Measurements from ENCODE around the gene REXO2. TPM values are rescaled to one million over a fixed set of nuclear protein-coding genes. Genes with fewer than 3 reads are reported as not detected.

REXO2 gene
- total RNA-seq, 1 donor from 2014 or later, result 82.0 TPM

GRCh38 chr11:114416441-114416961, 22.8 kb upstream of the REXO2 start:
- peaks cover 3% of the 10 kb centered on the region for H3K36me3 Mint-ChIP-seq
- Histone ChIP-seq H4K20me1 (ENCODE audit: low read depth) (no peaks in the 10 kb centered on the region), H3K27me3 (no peaks in the 10 kb centered on the region), H3K4me3 (no peak overlapping the region), H2AFZ (replicated peaks) (no peak overlapping the region), H3K36me3 (peaks cover 3% of the 10 kb centered on the region), H3K79me2 (ENCODE audit: low read depth) (no peaks in the 10 kb centered on the region), H3K4me1 (peaks cover 5% of the 10 kb centered on the region), H3K9me3 (ENCODE audit: low read depth) (no peaks in the 10 kb centered on the region), H3K4me2 (no peak overlapping the region), H3F3A (ENCODE audit: low read depth) (no peaks in the 10 kb centered on the region), H3K27ac (no peak overlapping the region), H3K9ac (no peak overlapping the region)
- H3K27me3 Mint-ChIP-seq (ENCODE audit: insufficient read depth, low read depth), result no peaks in the 10 kb centered on the region
- H3K4me3 Mint-ChIP-seq, result no peak overlapping the region
- TF ChIP-seq EZH2phosphoT487 (IDR thresholded peaks at IDR 0.05), result no peak
- TF ChIP-seq EZH2 (IDR thresholded peaks at IDR 0.05), result no peak
- no peak overlapping the region for H3K27ac Mint-ChIP-seq
- peaks cover 4% of the 10 kb centered on the region for H3K4me1 Mint-ChIP-seq
- DNase-seq (ENCODE audit: low spot score), result no peak
- H3K9me3 Mint-ChIP-seq, result no peaks in the 10 kb centered on the region

- Histone ChIP-seq H3K79me2 (ENCODE audit: low read depth) (no peaks in the 10 kb centered on the region), H3F3A (ENCODE audit: low read depth) (no peaks in the 10 kb centered on the region), H3K27me3 (no peaks in the 10 kb centered on the region), H3K4me2 (no peak overlapping the region), H3K4me1 (no peaks in the 10 kb centered on the region), H2AFZ (replicated peaks) (no peak overlapping the region), H3K9ac (no peak overlapping the region), H3K4me3 (no peak overlapping the region), H3K36me3 (no peaks in the 10 kb centered on the region), H4K20me1 (ENCODE audit: low read depth) (no peaks in the 10 kb centered on the region), H3K9me3 (ENCODE audit: low read depth) (no peaks in the 10 kb centered on the region), H3K27ac (no peak overlapping the region)
- Mint-ChIP-seq H3K4me3 (no peak overlapping the region), H3K36me3 (no peaks in the 10 kb centered on the region), H3K4me1 (no peaks in the 10 kb centered on the region), H3K27ac (no peak overlapping the region), H3K27me3 (ENCODE audit: insufficient read depth, low read depth) (no peaks in the 10 kb centered on the region), H3K9me3 (peaks cover 3% of the 10 kb centered on the region)
- TF ChIP-seq EZH2phosphoT487 (IDR thresholded peaks at IDR 0.05) (no peak), CTCF (IDR thresholded peaks at IDR 0.05) (no peak), EZH2 (IDR thresholded peaks at IDR 0.05) (no peak)
- DNase-seq (ENCODE audit: low spot score), result no peak
Observed at GRCh38 chr11:114426280-114426679, 13.0 kb upstream of the REXO2 start.

- DNase-seq (ENCODE audit: low spot score), result no peak
- no peaks in the 10 kb centered on the region for H3K36me3 Mint-ChIP-seq
- Histone ChIP-seq H3K27me3 (no peaks in the 10 kb centered on the region), H3K9me3 (ENCODE audit: low read depth) (no peaks in the 10 kb centered on the region), H2AFZ (replicated peaks) (no peak overlapping the region), H4K20me1 (ENCODE audit: low read depth) (no peaks in the 10 kb centered on the region), H3K27ac (no peak overlapping the region), H3K4me2 (no peak overlapping the region), H3K36me3 (no peaks in the 10 kb centered on the region), H3F3A (ENCODE audit: low read depth) (no peaks in the 10 kb centered on the region), H3K4me3 (no peak overlapping the region), H3K4me1 (no peaks in the 10 kb centered on the region), H3K9ac (no peak overlapping the region), H3K79me2 (ENCODE audit: low read depth) (no peaks in the 10 kb centered on the region)
- H3K4me1 Mint-ChIP-seq, result no peaks in the 10 kb centered on the region
- no peak overlapping the region for H3K27ac Mint-ChIP-seq
- peaks cover 2% of the 10 kb centered on the region for H3K27me3 Mint-ChIP-seq (ENCODE audit: insufficient read depth, low read depth)
- no peak for TF ChIP-seq EZH2phosphoT487 (IDR thresholded peaks at IDR 0.05)
- no peak overlapping the region for H3K4me3 Mint-ChIP-seq
- H3K9me3 Mint-ChIP-seq, result no peaks in the 10 kb centered on the region
Observed at GRCh38 chr11:114430290-114430689, 9.0 kb upstream of the REXO2 start.

- H3K27ac ChIP-seq, result no peak overlapping the region
- Mint-ChIP-seq H3K27me3 (ENCODE audit: insufficient read depth, low read depth) (peaks cover 2% of the 10 kb centered on the region), H3K9me3 (no peaks in the 10 kb centered on the region), H3K36me3 (no peaks in the 10 kb centered on the region), H3K4me1 (no peaks in the 10 kb centered on the region), H3K4me3 (no peak overlapping the region), H3K27ac (no peak overlapping the region)
- no peak overlapping the region for H3K4me3 ChIP-seq
- H2AFZ ChIP-seq (replicated peaks), result no peak overlapping the region
- no peak overlapping the region for H3K9ac ChIP-seq
- H4K20me1 ChIP-seq (ENCODE audit: low read depth), result no peaks in the 10 kb centered on the region
- no peaks in the 10 kb centered on the region for H3K27me3 ChIP-seq
- no peaks in the 10 kb centered on the region for H3K9me3 ChIP-seq (ENCODE audit: low read depth)
- no peak for DNase-seq (ENCODE audit: low spot score)
- H3K4me1 ChIP-seq, result no peaks in the 10 kb centered on the region
- TF ChIP-seq CTCF (IDR thresholded peaks at IDR 0.05) (no peak), EZH2 (IDR thresholded peaks at IDR 0.05) (no peak), EZH2phosphoT487 (IDR thresholded peaks at IDR 0.05) (no peak)
- no peak overlapping the region for H3K4me2 ChIP-seq
- no peaks in the 10 kb centered on the region for H3K36me3 ChIP-seq
- H3K79me2 ChIP-seq (ENCODE audit: low read depth), result no peaks in the 10 kb centered on the region
- H3F3A ChIP-seq (ENCODE audit: low read depth), result no peaks in the 10 kb centered on the region
Observed at GRCh38 chr11:114432893-114433292, 6.4 kb upstream of the REXO2 start.
